GM18505 (cell line): ENCODE measurements around the gene SREBF1.

Source experiments
- ATAC-seq: cut with Tn5 transposase; IDR thresholded peaks from one replicate; pipeline ENCODE4 v1.9.1; 2021; ENCODE audit not compliant: unreplicated experiment
- POLR2A ChIP-seq: IDR thresholded peaks from 4 replicates; pipeline ENCODE4 v1.6.1; 2011; ENCODE audit warnings: borderline replicate concordance; ENCODE audit not compliant: insufficient read depth, insufficient read length; ENCODE audit errors: extremely low read depth

SREBF1 gene

GRCh38 chr17:17871913-17872312 lies 35.1 kb upstream of the SREBF1 start:
- ATAC-seq = no peak
- TF ChIP-seq POLR2A = no peak

GRCh38 chr17:17870247-17870646 lies 33.5 kb upstream of the SREBF1 start:
- ATAC-seq = no peak

GRCh38 chr17:17868641-17869522 lies 32.1 kb upstream of the SREBF1 start:
- TF ChIP-seq POLR2A = no peak
- no peak for ATAC-seq

More at GRCh38 chr17:17870247-17870646, 33.5 kb upstream of the SREBF1 start:
- TF ChIP-seq POLR2A = no peak

- ATAC-seq = no peak
- no peak for TF ChIP-seq POLR2A
These were observed 30.1 kb upstream of the SREBF1 start for GRCh38 chr17:17866897-17867296.

GRCh38 chr17:17866425-17866824 lies 29.6 kb upstream of the SREBF1 start:
- no peak for TF ChIP-seq POLR2A
- ATAC-seq = no peak

- no peak for ATAC-seq
- TF ChIP-seq POLR2A = no peak
These were observed 28.2 kb upstream of the SREBF1 start for GRCh38 chr17:17865035-17865434.

GRCh38 chr17:17860766-17861107 lies 24.0 kb upstream of the SREBF1 start:
- no peak for ATAC-seq
- no peak for TF ChIP-seq POLR2A

GRCh38 chr17:17859909-17860765 lies 23.4 kb upstream of the SREBF1 start:
- ATAC-seq = no peak
- no peak for TF ChIP-seq POLR2A

- no peak for TF ChIP-seq POLR2A
- no peak for ATAC-seq
These were observed 20.7 kb upstream of the SREBF1 start for GRCh38 chr17:17857496-17857895.

GRCh38 chr17:17856386-17856785 lies 19.6 kb upstream of the SREBF1 start:
- no peak for ATAC-seq
- TF ChIP-seq POLR2A = no peak

GRCh38 chr17:17855976-17856375 lies 19.2 kb upstream of the SREBF1 start:
- no peak for TF ChIP-seq POLR2A
- ATAC-seq = no peak

GRCh38 chr17:17853811-17854447 lies 17.1 kb upstream of the SREBF1 start:
- no peak for TF ChIP-seq POLR2A
- no peak for ATAC-seq

- no peak for TF ChIP-seq POLR2A
- ATAC-seq = no peak
These were observed 16.1 kb upstream of the SREBF1 start for GRCh38 chr17:17852930-17853329.
